Measurements from ENCODE around the gene BLTP1. TPM values are rescaled to one million over a fixed set of nuclear protein-coding genes. Genes with fewer than 3 reads are reported as not detected.

The BLTP1 gene
- total RNA-seq, 1 experiment from 2014 or later, result 28.0 TPM

GRCh38 chr4:122172266-122172665 is 20.1 kb downstream of the BLTP1 start:
- BruUV-seq (replicated peaks), result no TSS peak
- TF ChIP-seq CTCF (IDR thresholded peaks at IDR 0.05; ENCODE audit: unreplicated experiment), result no peak
- peaks cover 19% of the 10 kb centered on the region for H3K36me3 Mint-ChIP-seq (ENCODE audit: insufficient read depth, unreplicated experiment)
- POLR2A ChIA-PET, result interaction anchor here (1.0 kb wide), 1 partner anchor 20 kb away, joined by 4 read pairs; the partner anchor contains the start of gene BLTP1
- H3K27me3 Mint-ChIP-seq (ENCODE audit: insufficient read depth, unreplicated experiment), result no peaks in the 10 kb centered on the region
- peaks cover 6% of the 10 kb centered on the region for H3K4me1 Mint-ChIP-seq (ENCODE audit: insufficient read depth, unreplicated experiment)
- no peaks in the 10 kb centered on the region for H3K9me3 Mint-ChIP-seq (ENCODE audit: unreplicated experiment)
- H3K27ac Mint-ChIP-seq (ENCODE audit: low read depth, unreplicated experiment), result no peak overlapping the region
- intact Hi-C loops (cut with micrococcal nuclease), result no loop called here
- DNase-seq (ENCODE audit: unreplicated experiment), result no peak
- no peak overlapping the region for H3K4me3 Mint-ChIP-seq (ENCODE audit: unreplicated experiment)
- CTCF ChIA-PET, result no interaction called here

- intact Hi-C loops (cut with micrococcal nuclease), result no loop called here
- Mint-ChIP-seq H3K36me3 (ENCODE audit: insufficient read depth, unreplicated experiment) (peaks cover 47% of the 10 kb centered on the region), H3K4me3 (ENCODE audit: unreplicated experiment) (no peak overlapping the region), H3K27me3 (ENCODE audit: insufficient read depth, unreplicated experiment) (no peaks in the 10 kb centered on the region), H3K27ac (ENCODE audit: low read depth, unreplicated experiment) (no peak overlapping the region), H3K9me3 (ENCODE audit: unreplicated experiment) (no peaks in the 10 kb centered on the region), H3K4me1 (ENCODE audit: insufficient read depth, unreplicated experiment) (no peaks in the 10 kb centered on the region)
- TF ChIP-seq CTCF (IDR thresholded peaks at IDR 0.05; ENCODE audit: unreplicated experiment), result no peak
- ChIA-PET CTCF (interaction anchor here (1.7 kb wide), 1 partner anchor 279 kb away, joined by 5 read pairs; no protein-coding TSS in a partner anchor), POLR2A (no interaction called here)
- no TSS peak for BruUV-seq (replicated peaks)
- no peak for DNase-seq (ENCODE audit: unreplicated experiment)
Measured at GRCh38 chr4:122178961-122179360, 26.8 kb downstream of the BLTP1 start.

- ChIA-PET CTCF (interaction anchor here (1.2 kb wide), 1 partner anchor 296 kb away, joined by 5 read pairs; no protein-coding TSS in a partner anchor), POLR2A (no interaction called here)
- H3K27me3 Mint-ChIP-seq (ENCODE audit: insufficient read depth, unreplicated experiment), result no peaks in the 10 kb centered on the region
- H3K4me1 Mint-ChIP-seq (ENCODE audit: insufficient read depth, unreplicated experiment), result no peaks in the 10 kb centered on the region
- H3K4me3 Mint-ChIP-seq (ENCODE audit: unreplicated experiment), result no peak overlapping the region
- H3K36me3 Mint-ChIP-seq (ENCODE audit: insufficient read depth, unreplicated experiment), result peaks cover 32% of the 10 kb centered on the region
- DNase-seq (ENCODE audit: unreplicated experiment), result no peak
- no peaks in the 10 kb centered on the region for H3K9me3 Mint-ChIP-seq (ENCODE audit: unreplicated experiment)
- no peak for TF ChIP-seq CTCF (IDR thresholded peaks at IDR 0.05; ENCODE audit: unreplicated experiment)
- intact Hi-C loops (cut with micrococcal nuclease), result no loop called here
- H3K27ac Mint-ChIP-seq (ENCODE audit: low read depth, unreplicated experiment), result no peak overlapping the region
- BruUV-seq (replicated peaks), result no TSS peak
Measured at GRCh38 chr4:122195718-122196117, 43.6 kb downstream of the BLTP1 start.

Other genes with a start within 250 kb of the BLTP1 start
- not detected in 2 replicates for gene TRPC3, start 200.3 kb upstream of the BLTP1 start, total RNA-seq (2022)
- gene ADAD1, start 226.7 kb downstream of the BLTP1 start, total RNA-seq (2022), result not detected in 2 replicates

Data from MCF 10A (cell line).